Measurements from ENCODE around the gene VKORC1L1.
"Not testable (repeated sequence)": the region's sequence is repeated elsewhere in the genome, so short reads cannot be mapped to it uniquely, and the experiment has no call there.

Gene VKORC1L1

DNA sequence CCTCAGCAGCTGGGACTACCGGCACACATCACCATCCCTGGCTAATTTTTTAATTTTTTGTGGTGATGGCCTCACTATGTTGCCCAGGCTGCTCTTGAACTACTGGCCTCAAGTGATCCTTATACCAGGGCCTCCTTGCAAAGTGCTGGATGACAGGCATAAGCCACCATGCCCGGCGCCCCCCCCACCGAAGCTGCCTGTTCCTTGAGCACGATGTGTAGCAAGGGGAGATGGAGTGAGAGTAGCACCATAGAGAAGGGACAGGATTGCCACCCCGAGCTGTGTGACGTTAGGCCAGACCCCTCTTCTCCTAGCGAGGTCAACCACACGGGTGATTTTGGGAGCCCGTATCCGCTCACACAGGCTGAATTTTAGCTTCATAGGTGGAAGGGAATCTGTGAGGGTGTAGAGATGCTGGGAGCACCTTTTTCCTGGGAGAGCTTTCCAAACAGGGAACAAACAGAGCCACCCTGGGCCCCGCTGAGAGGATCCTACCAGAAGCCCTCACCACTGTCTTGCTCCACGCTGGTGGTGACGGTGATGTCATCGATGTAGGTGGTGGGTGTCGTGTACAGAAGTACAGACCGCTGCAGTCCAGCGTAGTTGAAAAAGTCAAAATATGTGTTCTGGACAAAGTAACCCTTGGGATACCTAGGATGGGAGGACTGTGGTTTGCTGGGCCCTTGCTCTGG lies 106.2 kb downstream of the VKORC1L1 start:
- Histone ChIP-seq H3K4me3 (no peak overlapping the region), H3K9ac (no peak overlapping the region), H3K27me3 (no peaks in the 10 kb centered on the region), H3K4me2 (no peak overlapping the region), H3K36me3 (peaks cover 67% of the 10 kb centered on the region), H3K27ac (no peak overlapping the region), H3K9me3 (no peaks in the 10 kb centered on the region), H4K20me1 (peaks cover 56% of the 10 kb centered on the region), H3K4me1 (peaks cover 31% of the 10 kb centered on the region)
- TF ChIP-seq Cebpa-rat (IDR thresholded peaks at IDR 0.05) = no peak

DNA sequence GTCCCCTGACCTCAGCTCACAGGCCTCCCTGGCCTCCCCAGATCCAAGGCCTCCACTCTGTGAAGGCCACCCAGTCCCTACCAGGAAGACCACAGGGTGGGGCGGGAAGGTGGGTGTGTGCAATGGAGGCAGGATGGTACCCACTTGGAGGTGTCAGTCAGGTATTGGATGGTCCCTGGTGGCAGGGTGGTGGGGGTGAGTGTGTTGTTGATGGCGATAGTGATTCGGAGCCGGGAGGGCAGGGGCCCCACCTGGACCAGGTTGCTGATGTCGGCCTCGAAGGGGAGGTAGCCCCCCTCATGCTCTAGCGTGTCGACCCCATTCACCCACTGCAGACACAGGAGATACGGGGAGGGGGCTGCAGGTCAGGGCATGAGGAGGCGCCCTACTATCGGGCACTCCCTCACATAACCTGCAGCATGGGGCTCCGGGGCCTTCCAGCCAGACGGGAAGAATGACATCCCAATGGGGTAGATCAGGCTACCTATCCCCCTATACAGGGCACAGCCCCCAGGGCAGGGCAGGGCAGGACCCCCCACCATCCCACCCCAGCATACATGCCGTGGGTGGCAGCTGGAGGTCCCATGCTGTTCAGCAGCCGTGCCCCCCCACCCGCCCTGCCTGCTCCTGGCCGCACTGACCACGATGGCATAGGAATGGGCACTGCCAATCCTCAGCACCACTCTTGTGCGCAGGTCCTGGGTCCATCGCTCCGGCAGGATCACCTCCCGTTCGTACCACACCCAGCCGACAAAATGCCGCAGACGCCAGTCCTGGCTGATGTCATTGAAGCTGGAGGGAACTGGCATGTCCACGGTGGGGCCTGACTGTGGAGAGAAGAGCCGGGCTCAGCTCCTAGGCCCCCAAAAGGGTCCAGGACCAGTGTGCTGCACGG lies 107.0 kb downstream of the VKORC1L1 start:
- Histone ChIP-seq H3K9ac (peak overlapping the region; percentile 92; the same call in 1 of the 2 replicates), H4K20me1 (peaks cover 56% of the 10 kb centered on the region), H3K4me1 (peaks cover 31% of the 10 kb centered on the region), H3K36me3 (peaks cover 59% of the 10 kb centered on the region), H3K4me2 (peak overlapping the region; percentile 96), H3K27ac (peak overlapping the region; percentile 88; the same call in 1 of the 2 replicates), H3K4me3 (peak overlapping the region; percentile 90; the same call in 1 of the 2 replicates), H3K27me3 (no peaks in the 10 kb centered on the region), H3K9me3 (no peaks in the 10 kb centered on the region)
- no peak for TF ChIP-seq Cebpa-rat (IDR thresholded peaks at IDR 0.05)

DNA sequence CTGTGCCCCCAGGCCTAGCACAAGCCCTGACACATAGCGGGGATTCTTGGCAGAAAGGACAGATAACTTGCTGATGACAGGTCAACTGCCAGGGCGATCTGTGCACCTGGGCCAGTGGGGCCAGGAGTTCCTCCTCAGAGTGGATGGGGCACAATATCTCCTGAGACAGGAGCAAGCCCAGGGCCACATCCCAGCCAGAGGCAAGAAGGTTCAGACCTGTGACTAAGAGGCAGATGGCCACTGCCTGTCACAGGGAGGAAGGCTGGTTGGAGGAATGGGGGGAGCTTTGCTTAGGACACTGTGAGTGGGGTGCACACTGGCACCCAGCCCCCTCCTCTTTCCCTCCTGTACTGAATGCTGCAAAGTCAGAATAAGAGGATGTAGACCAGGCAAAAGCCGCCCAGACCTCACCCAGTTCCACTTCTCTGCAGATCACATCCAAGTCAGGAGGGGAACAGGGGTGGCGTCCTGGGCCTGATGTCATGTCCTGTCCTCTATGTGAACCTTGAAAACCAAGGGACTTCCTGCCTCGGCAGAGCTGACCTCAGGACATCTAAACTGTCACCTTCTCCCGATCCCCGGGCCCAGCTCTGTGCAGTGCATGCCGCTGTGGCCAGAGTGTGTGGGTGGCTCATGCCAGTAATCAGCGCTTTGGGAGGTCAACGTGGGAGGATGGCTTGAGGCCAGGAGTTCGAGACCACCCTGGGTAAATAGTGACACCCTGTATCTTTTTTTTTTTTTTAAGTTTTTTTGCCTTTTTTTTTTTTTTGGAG lies 107.8 kb downstream of the VKORC1L1 start:
- Histone ChIP-seq H3K27ac (peak overlapping the region; percentile 88), H3K36me3 (peaks cover 51% of the 10 kb centered on the region), H3K9me3 (no peaks in the 10 kb centered on the region), H3K9ac (peak overlapping the region; percentile 92), H4K20me1 (peaks cover 54% of the 10 kb centered on the region), H3K4me1 (peaks cover 31% of the 10 kb centered on the region), H3K4me3 (peak overlapping the region; percentile 90), H3K27me3 (no peaks in the 10 kb centered on the region), H3K4me2 (peak overlapping the region; percentile 96)
- no peak for TF ChIP-seq Cebpa-rat (IDR thresholded peaks at IDR 0.05)

DNA sequence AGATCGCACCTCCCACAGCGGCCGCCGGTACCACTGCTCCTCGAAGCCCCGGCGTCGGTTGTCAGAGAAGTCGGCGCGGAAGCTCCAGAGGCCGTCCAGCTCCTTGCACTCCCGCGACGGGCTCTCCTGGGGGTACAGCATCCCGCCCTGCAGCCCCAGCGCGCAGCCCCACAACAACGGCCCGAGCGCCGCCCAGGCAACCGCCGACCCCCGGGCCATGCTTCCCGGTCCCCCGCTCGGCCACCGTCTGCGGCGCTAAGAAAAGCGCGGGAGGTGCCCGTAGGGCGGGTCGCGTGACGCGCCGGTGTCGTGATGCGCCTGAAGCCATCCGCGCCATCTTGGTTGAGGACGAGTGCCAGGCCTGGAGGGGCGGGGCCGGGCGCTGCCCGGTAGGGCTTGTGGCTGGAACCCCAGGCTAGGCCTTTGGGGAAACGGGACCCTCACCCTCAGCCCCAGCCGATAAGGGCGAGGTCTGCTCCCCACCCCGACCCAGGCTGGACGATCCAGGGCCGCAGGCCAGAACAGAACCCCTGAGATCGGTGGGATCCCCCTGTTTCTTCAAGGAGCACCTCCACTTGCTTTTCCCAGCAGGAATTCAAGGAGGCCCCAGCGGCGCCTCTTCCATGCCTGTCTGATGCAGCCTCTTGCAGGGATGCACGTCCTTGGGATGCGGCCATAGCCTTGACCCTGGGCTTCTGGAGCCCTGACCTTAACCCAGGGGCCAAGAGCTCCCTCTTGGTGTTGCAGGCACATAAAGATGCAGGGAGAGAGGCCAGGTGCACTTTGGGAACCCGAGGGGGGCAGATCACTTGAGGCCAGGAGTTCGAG lies 109.3 kb downstream of the VKORC1L1 start, which contains the start of gene GUSB:
TSS of gene GUSB (minus strand) at position 249 of the 828 bp plus-strand sequence. CDS start at position 219, 30 bp downstream.
- H3K36me3 ChIP-seq = peaks cover 36% of the 10 kb centered on the region
- H3K27me3 ChIP-seq = no peaks in the 10 kb centered on the region
- TF ChIP-seq Cebpa-rat (IDR thresholded peaks at IDR 0.05) = no peak
- peaks cover 39% of the 10 kb centered on the region for H4K20me1 ChIP-seq
- peak within 1 kb of the TSS; percentile 88 for H3K27ac ChIP-seq
- H3K9ac ChIP-seq = peak within 1 kb of the TSS; percentile 92
- H3K4me3 ChIP-seq = peak within 1 kb of the TSS; percentile 90
- H3K4me2 ChIP-seq = peak within 1 kb of the TSS; percentile 96
- no peaks in the 10 kb centered on the region for H3K9me3 ChIP-seq
- peaks cover 32% of the 10 kb centered on the region for H3K4me1 ChIP-seq

DNA sequence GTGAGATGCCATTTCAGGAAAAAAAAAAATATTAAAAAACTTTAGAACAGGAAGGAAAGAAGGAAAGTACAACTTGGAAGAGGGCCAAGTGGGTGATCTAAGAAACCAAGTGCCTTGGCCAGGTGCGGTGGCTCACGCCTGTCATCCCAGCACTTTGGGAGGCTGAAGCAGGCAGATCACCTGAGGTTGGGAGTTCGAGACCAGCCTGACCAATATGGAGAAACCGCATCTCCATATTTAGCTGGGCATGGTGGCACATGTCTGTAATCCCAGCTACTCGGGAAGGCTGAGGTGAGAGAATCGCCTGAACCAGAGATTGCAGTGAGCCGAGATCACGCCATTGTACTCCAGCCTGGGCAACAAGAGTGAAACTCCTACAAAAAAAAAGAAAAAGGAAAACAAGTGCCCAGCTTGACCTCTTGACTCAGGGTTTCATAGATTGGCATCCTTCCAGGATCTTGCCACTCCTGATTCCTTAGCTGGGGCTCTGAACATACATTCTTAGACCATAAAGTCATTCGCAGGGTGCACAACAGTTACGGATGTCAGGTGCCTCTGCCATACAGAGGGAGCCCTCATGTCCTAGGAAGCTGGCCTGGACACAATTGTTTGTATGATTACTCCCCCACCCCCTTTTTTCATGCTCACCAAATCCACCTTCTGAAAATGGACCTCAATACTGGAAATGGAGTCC lies 111.2 kb downstream of the VKORC1L1 start:
- Histone ChIP-seq H3K9me3 (no peaks in the 10 kb centered on the region), H4K20me1 (peaks cover 27% of the 10 kb centered on the region), H3K4me1 (peaks cover 49% of the 10 kb centered on the region), H3K36me3 (peaks cover 17% of the 10 kb centered on the region), H3K27ac (no peak overlapping the region; the same call in 1 of the 2 replicates), H3K4me2 (no peak overlapping the region), H3K27me3 (no peaks in the 10 kb centered on the region), H3K9ac (no peak overlapping the region), H3K4me3 (no peak overlapping the region)
- no peak for TF ChIP-seq Cebpa-rat (IDR thresholded peaks at IDR 0.05)

DNA sequence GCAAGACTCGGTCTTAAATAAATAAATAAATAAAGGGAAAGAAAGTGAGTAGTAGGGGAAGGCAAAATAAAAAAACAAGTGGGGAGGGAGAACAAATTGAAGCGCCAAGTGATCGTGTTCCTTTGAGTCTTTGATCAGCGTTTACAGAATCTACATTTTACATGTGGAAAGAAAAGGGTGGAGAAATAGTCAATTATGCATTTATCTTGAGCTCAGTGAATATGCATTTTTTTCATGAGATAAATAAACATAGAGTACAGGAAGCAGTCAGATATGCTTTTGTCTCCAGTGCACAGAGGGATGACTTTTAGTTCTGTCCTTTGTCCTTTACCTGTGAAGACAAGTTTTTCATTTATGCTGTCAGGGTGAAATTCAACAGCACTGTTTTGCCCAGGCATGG lies 115.2 kb downstream of the VKORC1L1 start:
- TF ChIP-seq Cebpa-rat (IDR thresholded peaks at IDR 0.05) = no peak
- H3K9ac ChIP-seq = no peak overlapping the region
- no peaks in the 10 kb centered on the region for H3K27me3 ChIP-seq
- no peaks in the 10 kb centered on the region for H4K20me1 ChIP-seq
- H3K4me1 ChIP-seq = peaks cover 60% of the 10 kb centered on the region
- H3K27ac ChIP-seq = no peak overlapping the region
- H3K4me2 ChIP-seq = peak overlapping the region; percentile 40
- no peak overlapping the region for H3K4me3 ChIP-seq
- no peaks in the 10 kb centered on the region for H3K36me3 ChIP-seq
- no peaks in the 10 kb centered on the region for H3K9me3 ChIP-seq

DNA sequence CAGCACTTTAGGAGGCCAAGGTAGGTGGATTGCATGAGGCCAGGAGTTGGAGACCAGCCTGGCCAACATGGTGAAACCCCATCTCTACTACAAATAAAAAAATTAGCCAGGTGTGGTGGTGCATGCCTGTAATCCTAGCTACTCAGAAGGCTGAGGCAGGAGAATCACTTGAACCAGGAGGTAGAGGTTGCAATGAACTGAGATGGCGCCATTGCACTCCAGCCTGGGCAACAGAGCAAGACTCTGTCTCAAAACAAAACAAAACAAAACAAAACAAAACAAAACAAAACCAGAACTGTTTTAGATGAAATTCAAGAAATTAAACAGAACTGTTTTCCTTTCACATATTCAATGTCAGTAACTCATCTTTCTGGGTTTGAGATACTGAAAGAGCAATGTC lies 115.6 kb downstream of the VKORC1L1 start:
- Histone ChIP-seq H3K4me1 (peaks cover 56% of the 10 kb centered on the region), H3K4me2 (peak overlapping the region; percentile 40)
- not testable (repeated sequence) for H3K9ac ChIP-seq, H3K36me3 ChIP-seq, H3K27me3 ChIP-seq, H3K9me3 ChIP-seq, H3K27ac ChIP-seq, H3K4me3 ChIP-seq, H4K20me1 ChIP-seq

DNA sequence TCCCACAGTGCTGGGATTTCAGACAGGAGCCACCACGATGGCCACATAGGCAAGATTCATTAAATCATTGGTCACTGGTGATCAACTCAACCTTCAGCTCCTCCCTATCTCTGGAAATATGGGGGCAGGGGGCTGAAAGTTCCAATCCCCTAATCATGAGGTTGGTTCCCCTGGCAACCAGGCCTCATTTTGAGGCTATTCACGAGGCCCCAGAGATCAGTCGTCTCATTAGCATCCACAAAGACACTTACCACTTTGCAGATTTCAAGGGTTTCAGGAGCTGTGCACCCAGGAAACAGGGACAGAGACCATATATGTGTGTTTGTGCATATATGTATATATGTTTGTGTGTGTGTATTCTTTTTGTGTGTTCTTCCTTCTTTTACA lies 116.8 kb downstream of the VKORC1L1 start:
- no peak overlapping the region for H3K27ac ChIP-seq
- H3K9ac ChIP-seq = no peak overlapping the region
- no peaks in the 10 kb centered on the region for H3K27me3 ChIP-seq
- H3K4me3 ChIP-seq = no peak overlapping the region
- no peak for TF ChIP-seq Cebpa-rat (IDR thresholded peaks at IDR 0.05)
- no peak overlapping the region for H3K4me2 ChIP-seq
- H3K36me3 ChIP-seq = no peaks in the 10 kb centered on the region
- H4K20me1 ChIP-seq = no peaks in the 10 kb centered on the region
- H3K9me3 ChIP-seq = no peaks in the 10 kb centered on the region
- peaks cover 52% of the 10 kb centered on the region for H3K4me1 ChIP-seq

DNA sequence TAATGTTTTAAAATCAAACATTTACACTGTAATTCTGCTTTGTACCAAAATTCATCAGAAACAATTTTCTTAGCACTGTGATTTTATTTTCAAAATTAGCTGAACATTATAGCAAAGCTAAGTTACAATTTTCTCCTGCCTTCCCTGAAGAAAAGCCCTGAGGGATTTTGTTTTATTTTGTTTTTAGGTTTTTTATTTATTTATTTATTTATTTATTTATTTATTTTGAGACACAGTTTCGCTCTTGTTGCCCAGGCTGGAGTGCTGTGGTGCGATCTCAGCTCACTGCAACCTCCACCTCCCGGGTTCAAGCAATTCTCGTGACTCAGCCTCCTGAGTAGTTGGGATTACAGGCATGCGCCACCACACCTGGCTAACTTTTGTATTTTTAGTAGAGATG lies 119.0 kb downstream of the VKORC1L1 start:
- not testable (repeated sequence) for H3K9me3 ChIP-seq, H3K36me3 ChIP-seq, H3K4me3 ChIP-seq, H3K9ac ChIP-seq, H3K27me3 ChIP-seq, H4K20me1 ChIP-seq
- Histone ChIP-seq H3K27ac (peak overlapping the region; percentile 49), H3K4me2 (peak overlapping the region; percentile 64), H3K4me1 (peaks cover 52% of the 10 kb centered on the region)

Data from BLaER1 (cell line).